HG03175 (cell line): ENCODE data around the gene COL13A1.

Experiments
- ATAC-seq: cut with Tn5 transposase; IDR thresholded peaks from one replicate; pipeline ENCODE4 v1.9.1; 2021; ENCODE audit warnings: mild to moderate bottlenecking, moderate library complexity; ENCODE audit not compliant: unreplicated experiment

The COL13A1 gene

GRCh38 chr10:69818676-69819239 is 17.1 kb downstream of the COL13A1 start:
- no peak for ATAC-seq

DNA sequence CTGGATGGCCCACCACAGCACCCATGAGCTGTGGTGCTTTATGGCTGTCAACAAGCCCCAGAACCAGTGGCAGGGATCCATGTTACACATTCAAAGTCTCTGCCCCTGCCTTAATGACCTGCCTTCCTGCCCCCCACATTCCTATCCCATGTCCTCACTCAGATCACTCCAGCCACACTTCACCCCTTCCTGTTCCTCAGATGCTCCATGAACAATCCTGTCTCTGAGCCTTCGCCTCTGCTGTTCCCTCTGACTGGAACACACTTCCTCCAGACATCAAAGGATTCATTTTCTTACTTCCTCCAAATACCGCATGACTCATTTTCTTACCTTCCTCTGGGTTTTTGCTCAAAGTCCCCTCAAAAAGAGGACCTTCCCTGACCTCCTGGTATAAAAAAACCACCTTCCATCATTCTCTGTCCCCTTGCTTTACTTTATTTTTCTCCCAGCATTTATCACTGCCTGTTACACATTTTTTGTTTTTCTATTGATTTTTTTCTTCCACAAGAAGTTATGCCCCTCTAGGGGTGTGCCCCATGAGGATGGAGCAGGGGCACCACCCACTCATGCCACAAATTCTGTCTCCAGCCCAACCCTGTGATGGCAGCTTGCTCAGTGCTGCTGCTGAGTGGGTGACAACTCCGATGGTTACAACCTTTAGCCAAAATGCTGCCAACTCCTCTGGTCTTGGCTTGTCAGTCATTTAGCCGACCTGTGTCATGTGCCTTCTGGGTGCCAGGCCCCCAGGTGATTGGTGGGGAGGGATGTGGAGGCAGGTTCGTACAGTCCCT is 18.2 kb downstream of the COL13A1 start:
- no peak for ATAC-seq

DNA sequence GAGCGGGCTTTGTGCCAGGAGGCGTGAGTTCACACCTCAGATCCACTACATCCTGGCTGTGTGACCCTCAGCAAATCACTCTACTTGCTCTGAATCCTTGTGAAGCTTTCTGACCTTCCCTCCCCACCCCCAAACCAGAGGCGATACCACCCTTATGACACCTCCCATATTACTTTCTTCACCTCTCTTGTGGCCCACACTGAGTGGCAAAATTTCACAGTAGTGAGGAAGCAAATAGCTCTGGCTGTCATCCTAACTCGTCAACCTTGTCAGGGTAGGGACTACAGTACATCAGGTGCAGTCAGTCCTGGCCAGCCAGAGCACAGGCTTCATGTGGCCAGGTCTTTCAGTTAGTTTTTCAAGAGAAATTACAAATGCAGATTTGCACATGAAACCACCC is 19.1 kb downstream of the COL13A1 start:
- ATAC-seq: no peak

GRCh38 chr10:69825604-69826003 is 23.9 kb downstream of the COL13A1 start:
- no peak for ATAC-seq

- no peak for ATAC-seq
Observed at GRCh38 chr10:69826094-69826493, 24.4 kb downstream of the COL13A1 start.

GRCh38 chr10:69826789-69827554 is 25.3 kb downstream of the COL13A1 start:
- ATAC-seq: no peak

DNA sequence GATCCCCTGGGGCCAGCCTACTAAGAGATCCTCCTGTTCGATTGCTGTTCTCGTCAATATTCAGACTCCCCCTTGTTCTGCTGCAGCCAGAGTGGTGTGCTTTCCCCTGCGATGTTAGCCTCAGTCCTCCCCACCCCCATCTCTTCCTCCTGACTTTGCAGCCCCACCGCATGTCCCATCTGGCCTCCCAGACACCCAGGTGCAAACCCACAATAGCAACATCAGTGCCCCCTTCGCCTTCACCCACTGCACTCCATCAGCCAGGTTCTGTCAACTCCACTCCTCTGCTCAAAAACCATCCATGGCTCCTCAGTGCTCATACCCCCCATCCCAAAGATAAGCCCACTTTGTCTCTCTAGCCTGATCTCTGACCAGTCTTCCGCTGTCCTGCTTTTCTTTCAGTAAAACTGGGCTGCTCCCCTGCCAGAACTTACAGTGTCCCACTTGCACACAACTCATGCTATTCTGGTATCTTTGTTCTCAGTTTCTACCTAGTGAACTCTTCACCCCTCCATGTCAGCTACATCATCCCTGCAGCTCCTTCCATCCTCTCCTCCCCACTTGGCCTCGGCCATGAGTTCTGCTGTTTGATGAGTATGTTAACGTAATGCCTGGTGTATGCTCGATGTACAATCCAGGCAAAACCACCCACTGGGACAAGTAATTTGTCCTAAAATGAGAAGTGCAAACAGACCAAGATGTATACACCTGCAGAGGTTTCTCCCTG is 26.6 kb downstream of the COL13A1 start:
- ATAC-seq: no peak

DNA sequence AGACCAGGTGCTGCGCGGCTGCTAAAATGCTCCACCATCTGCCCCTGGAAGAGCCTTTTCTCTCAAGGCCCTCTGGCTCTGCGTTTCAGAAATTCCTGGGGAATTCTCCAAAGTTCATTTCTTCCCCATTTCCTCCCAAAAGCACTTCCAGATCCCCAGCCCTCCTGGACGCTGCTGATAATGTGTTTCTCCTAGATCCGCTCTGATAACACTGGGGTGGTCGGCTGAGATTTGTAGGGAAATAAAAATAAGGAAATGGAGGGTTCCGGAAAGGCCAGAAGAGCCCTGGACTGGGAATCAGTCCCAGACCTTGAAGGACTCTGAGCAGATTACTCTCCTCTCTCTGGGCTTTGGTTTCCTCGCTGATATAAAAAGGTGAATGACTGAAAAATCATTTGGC is 28.1 kb downstream of the COL13A1 start:
- no peak for ATAC-seq

- no peak for ATAC-seq
Observed at GRCh38 chr10:69831231-69831855, 29.6 kb downstream of the COL13A1 start.

GRCh38 chr10:69835233-69835632 is 33.5 kb downstream of the COL13A1 start:
- ATAC-seq: no peak

DNA sequence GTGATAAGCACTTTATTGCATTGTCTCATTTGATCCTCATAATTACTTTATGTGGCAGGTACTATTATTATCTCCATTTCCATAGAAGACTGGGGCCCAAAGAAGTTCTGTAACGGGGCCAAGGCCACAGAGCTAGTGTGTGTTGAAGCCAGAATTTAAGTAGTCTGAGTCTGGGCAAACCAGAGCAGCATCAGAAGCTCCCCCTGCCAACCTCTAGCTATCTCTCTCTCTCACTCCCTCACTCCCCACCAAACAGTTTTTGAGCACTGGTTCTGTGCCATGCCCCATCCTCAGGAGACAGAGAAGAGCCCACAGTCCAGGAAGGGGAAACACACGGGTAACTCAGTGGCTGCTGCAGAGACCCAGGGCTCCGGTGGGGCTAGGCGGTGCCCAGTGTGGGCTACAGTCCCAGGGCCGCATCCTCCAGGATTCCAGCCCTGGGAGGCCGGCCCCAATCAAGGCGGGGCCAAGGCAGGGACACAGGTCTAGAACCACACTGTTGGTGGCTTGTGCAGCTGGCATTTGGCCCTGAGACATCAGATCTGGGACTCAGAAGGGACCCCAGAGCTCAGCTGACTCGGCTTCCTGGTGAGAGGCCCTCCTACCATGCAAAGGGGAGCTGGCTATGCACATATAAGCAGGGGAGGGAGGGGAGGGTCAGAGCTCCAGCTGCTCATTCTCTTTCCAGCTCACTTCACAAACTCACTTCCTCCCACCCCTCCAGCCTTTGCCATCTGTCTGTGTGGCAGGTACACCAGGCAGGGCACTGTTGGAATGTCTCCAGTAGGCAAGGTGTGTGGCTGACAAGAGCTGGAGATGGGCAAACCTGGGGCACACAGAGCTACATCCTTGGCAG is 34.4 kb downstream of the COL13A1 start:
- ATAC-seq: no peak

DNA sequence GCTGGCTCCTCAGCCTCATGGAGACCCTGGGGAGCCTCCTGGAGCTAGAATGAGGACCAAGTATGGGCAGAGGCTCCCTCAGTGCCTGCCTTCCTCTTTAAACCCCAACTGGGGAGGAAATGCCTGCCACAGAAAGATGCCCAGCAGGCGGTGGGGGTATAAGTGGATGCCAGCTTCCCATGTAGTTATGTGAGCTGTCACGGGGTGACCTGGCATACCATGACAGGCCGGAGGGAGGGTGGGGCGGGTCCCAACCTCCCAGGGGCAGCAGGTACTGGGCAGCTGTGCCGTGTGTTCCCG is 35.0 kb downstream of the COL13A1 start:
- no peak for ATAC-seq

- ATAC-seq: no peak
Observed at GRCh38 chr10:69837261-69837660, 35.6 kb downstream of the COL13A1 start.

GRCh38 chr10:69838418-69838817 is 36.7 kb downstream of the COL13A1 start:
- ATAC-seq: no peak

DNA sequence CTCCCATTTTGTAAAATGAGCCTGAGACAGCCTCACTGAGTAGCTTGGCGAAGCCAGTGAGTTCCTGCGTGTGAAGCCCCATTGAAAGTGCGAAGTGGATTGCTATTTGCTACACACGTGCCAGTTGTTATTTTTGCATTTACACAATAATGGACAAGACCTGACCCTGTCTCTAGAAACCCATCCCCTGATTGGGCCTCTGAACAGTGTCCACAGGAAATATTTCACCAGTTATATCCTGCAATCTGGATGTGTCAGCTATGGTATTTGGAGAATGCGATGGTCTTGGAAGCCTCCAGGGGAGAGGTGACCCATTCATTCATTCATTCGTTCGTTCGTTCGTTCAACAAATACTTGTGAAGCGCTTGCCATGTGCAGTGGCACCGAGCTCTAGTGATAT is 37.1 kb downstream of the COL13A1 start:
- no peak for ATAC-seq

DNA sequence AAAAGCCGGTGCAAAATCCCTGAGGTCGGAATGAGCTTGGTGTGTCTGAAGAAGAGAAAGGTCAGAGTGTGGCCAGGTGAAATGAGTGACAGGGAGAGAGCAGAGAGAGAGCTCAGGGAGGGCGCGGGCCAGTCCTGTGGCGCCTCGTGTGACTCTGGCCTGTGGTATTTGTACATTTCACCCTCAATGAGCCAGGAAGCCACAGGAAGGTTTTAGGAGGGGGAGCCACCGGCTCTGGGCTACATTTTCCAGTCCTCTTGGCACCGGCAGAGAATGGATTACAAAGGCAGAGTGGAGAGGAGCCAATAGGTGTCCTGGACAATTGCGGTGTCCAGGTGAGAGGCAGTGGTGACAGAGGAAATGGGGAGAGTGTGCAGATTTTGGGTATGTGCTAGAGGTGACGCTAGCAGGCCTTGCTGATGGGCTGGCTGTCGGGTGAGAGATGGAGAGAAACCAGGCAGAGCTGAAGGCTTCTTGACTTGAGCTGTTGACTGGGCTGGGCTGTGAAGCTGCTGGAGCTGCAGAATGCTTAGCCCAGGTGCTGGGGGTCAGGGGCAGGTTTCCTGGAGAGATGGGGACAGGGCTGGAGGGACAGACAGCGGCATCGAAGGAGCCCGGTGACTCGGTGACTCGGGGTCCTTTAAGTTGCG is 38.1 kb downstream of the COL13A1 start:
- no peak for ATAC-seq

GRCh38 chr10:69840773-69841172 is 39.1 kb downstream of the COL13A1 start:
- no peak for ATAC-seq

DNA sequence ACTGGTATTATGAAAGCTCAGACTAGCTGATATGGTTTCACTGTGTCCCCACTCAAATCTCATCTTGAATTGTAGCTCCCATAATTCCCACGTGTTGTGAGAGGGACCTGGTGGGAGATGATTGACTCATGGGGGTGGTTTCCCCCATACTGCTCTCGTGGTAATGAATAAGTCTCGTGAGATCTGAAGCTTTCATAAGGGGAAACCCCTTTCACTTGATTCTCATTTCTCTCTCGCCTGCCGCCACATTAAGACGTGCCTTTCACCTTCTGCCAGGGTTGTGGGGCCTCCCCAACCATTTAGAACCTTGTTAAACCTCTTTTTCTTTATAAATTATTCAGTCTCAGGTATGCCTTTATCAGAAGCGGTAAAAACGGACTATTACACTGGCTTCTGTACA is 40.3 kb downstream of the COL13A1 start:
- ATAC-seq: no peak

DNA sequence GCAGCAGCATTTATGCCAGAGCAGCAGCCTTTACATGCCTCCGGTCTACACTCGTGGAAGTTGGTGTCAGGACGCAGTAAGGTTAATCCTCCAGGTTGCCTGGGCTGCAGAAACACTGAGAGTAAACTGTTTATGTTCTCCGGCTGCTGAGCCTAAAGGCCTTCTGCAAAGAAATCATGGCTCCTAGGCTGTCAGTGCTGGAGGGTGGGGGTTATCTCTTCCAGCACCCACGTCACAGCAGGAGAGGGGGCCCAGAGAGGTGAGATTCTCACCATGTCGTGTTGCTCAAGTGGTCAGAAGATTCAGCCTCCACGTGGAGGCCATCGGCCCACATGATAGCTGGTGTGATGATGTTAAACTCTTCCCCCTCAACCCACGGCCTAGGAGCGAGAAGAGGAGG is 41.2 kb downstream of the COL13A1 start:
- no peak for ATAC-seq

DNA sequence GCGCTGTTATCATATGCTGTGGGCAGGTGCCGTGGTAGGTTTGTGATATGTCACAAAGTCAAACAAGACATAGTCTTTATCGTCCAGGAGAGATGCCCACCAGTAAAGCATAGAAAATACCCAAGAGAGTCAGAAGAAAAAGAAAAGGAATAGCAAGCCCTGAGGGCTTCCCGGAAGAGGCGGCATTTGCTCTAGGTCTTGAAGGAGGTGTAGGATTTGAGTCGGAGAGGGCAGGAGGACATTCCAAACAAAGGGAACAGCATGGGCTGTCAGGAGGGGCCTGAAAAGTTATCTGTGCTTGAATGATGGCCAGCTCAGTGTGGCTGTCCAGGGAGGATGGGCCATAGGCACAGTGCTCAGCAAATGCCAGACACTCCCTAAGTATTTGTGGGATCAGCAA is 42.2 kb downstream of the COL13A1 start:
- ATAC-seq: no peak
